HEK293T (cell line): ENCODE results near the gene SNCAIP.

ENCODE experiments used
- CTCF ChIA-PET: fragments of 350-600 bp; formaldehyde crosslinking; extraction: SDS; loops from one replicate; lab custom pipeline; 2021; ENCODE audit warnings: antibody characterized with exemption, inconsistent platforms; lab: Yijun Ruan, JAX
- POLR2A ChIA-PET: fragments of 350-600 bp; formaldehyde crosslinking; extraction: SDS; loops from one replicate; lab custom pipeline; 2020; ENCODE audit warnings: antibody characterized with exemption, inconsistent platforms; lab: Yijun Ruan, JAX
- DNase-seq: peaks from one replicate; pipeline ENCODE4 v3.0.0; 2012; ENCODE audit warnings: mixed read lengths; ENCODE audit errors: extremely low spot score
- ARNT ChIP-seq: fragments of 450-650 bp; IDR thresholded peaks from 2 replicates; pipeline ENCODE4 v1.6.1; 2017; ENCODE audit warnings: mild to moderate bottlenecking
- BHLHE40 ChIP-seq: fragments of 450-650 bp; IDR thresholded peaks from 2 replicates; pipeline ENCODE4 v1.6.1; 2016; ENCODE audit warnings: mild to moderate bottlenecking, moderate library complexity, borderline replicate concordance
- CTBP1 ChIP-seq: fragments of 450-650 bp; IDR thresholded peaks from 2 replicates; pipeline ENCODE4 v1.6.1; 2016; ENCODE audit warnings: borderline replicate concordance
- ELF4 ChIP-seq: fragments of 450-650 bp; IDR thresholded peaks from 2 replicates; pipeline ENCODE4 v1.6.1; 2017; ENCODE audit warnings: antibody characterized with exemption
- FOXA1 ChIP-seq: fragments of 450-650 bp; IDR thresholded peaks from 2 replicates; pipeline ENCODE4 v1.6.1; 2016; ENCODE audit warnings: mild to moderate bottlenecking
- FOXK2 ChIP-seq: fragments of 450-650 bp; IDR thresholded peaks from 2 replicates; pipeline ENCODE4 v1.6.1; 2016; ENCODE audit warnings: mild to moderate bottlenecking
- FOXM1 ChIP-seq: fragments of 450-650 bp; IDR thresholded peaks from 2 replicates; pipeline ENCODE4 v1.6.1; 2017; ENCODE audit warnings: mild to moderate bottlenecking, borderline replicate concordance
- HDGF ChIP-seq: fragments of 450-650 bp; IDR thresholded peaks from 2 replicates; pipeline ENCODE4 v1.6.1; 2017; ENCODE audit warnings: antibody characterized with exemption, borderline replicate concordance
- L3MBTL2 ChIP-seq: fragments of 450-650 bp; conservative IDR thresholded peaks from 2 replicates; pipeline ENCODE4 v1.6.1; 2016; ENCODE audit warnings: mild to moderate bottlenecking
- LEF1 ChIP-seq: fragments of 450-650 bp; IDR thresholded peaks from 2 replicates; pipeline ENCODE4 v1.6.1; 2017; ENCODE audit warnings: mild to moderate bottlenecking, borderline replicate concordance
- NFRKB ChIP-seq: fragments of 450-650 bp; IDR thresholded peaks from 2 replicates; pipeline ENCODE4 v1.6.1; 2016; ENCODE audit warnings: mild to moderate bottlenecking, moderate library complexity
- SP1 ChIP-seq: fragments of 450-650 bp; IDR thresholded peaks from 2 replicates; pipeline ENCODE4 v1.6.1; 2017
- SUZ12 ChIP-seq: fragments of 450-650 bp; IDR thresholded peaks from 2 replicates; pipeline ENCODE4 v1.6.1; 2016; ENCODE audit warnings: mild to moderate bottlenecking
- TARDBP ChIP-seq: fragments of 450-650 bp; IDR thresholded peaks from 2 replicates; pipeline ENCODE4 v1.6.1; 2016
- ZNF384 ChIP-seq: fragments of 450-650 bp; IDR thresholded peaks from 2 replicates; pipeline ENCODE4 v1.6.1; 2016
- TF ChIP-seq, protein P1 (sequence below): fragments of 450-650 bp; IDR thresholded peaks from 2 replicates; pipeline ENCODE4 v1.6.1; 2016

SNCAIP gene

DNA sequence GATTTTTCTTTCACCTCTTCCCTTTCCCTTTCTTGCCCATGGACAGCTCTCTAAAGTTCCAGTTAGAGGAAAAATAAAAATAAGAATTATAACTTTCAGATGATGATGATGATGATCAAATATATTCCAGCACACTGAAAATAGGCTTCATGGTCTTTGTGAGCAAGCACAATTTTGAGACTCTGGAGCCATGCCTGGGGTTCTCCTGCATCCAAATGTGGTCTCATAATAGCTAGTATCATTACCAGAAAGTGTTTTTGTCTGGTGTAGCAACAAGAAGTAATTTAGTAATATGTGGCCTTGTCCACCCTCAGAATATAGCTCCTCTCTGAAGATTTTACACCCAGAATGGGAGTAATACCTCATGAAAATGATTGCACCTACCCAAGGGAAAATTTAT, 150.4 kb downstream of the SNCAIP start:
- TF ChIP-seq SP1 = no peak
- TF ChIP-seq TARDBP = no peak
- no peak for TF ChIP-seq FOXK2
- TF ChIP-seq SUZ12 = no peak
- no peak for TF ChIP-seq LEF1
- TF ChIP-seq HDGF = no peak
- TF ChIP-seq, protein P1, sequence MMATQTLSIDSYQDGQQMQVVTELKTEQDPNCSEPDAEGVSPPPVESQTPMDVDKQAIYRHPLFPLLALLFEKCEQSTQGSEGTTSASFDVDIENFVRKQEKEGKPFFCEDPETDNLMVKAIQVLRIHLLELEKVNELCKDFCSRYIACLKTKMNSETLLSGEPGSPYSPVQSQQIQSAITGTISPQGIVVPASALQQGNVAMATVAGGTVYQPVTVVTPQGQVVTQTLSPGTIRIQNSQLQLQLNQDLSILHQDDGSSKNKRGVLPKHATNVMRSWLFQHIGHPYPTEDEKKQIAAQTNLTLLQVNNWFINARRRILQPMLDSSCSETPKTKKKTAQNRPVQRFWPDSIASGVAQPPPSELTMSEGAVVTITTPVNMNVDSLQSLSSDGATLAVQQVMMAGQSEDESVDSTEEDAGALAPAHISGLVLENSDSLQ = no peak
- TF ChIP-seq NFRKB = no peak
- DNase-seq = no peak
- POLR2A ChIA-PET = interaction anchor here (1.5 kb wide), 1 partner anchor 9 kb away, joined by 3 read pairs; no protein-coding TSS in a partner anchor
- CTCF ChIA-PET = interaction anchor here (0.6 kb wide), 1 partner anchor 33 kb away, joined by 4 read pairs; no protein-coding TSS in a partner anchor

DNA sequence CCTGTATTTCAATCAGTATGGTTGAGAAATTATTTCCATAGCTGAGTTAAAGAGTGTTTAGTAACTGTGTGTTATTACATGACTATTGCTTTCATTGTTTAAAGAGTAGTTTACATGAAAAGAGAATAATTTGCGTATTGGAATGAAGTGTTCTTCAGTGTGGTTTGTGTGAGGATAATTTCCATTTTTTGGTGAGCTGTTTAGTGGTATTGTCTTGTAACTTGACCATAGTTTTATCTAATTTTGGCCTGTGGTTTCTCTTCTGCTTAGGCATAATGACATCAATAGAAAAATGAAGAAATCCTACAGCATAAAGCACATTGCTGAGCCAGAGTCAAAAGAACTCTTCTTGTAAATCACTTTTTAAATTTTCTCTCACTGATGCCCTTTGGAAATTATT, 151.2 kb downstream of the SNCAIP start:
- ChIA-PET CTCF (no interaction called here), POLR2A (no interaction called here)
- TF ChIP-seq SP1 (no peak), HDGF (no peak), BHLHE40 (no peak), ELF4 (no peak), FOXA1 (no peak), TARDBP (no peak), L3MBTL2 (no peak), ARNT (no peak), LEF1 (no peak), ZNF384 (no peak), FOXK2 (no peak), SUZ12 (no peak), NFRKB (no peak), CTBP1 (no peak), FOXM1 (no peak)
- TF ChIP-seq, protein P1 = no peak
- no peak for DNase-seq

- CTCF ChIA-PET = no interaction called here
- TF ChIP-seq FOXA1 = no peak
- no peak for TF ChIP-seq LEF1
- POLR2A ChIA-PET = no interaction called here
- DNase-seq = no peak
Observed at GRCh38 chr5:122464191-122464590, 152.2 kb downstream of the SNCAIP start.

DNA sequence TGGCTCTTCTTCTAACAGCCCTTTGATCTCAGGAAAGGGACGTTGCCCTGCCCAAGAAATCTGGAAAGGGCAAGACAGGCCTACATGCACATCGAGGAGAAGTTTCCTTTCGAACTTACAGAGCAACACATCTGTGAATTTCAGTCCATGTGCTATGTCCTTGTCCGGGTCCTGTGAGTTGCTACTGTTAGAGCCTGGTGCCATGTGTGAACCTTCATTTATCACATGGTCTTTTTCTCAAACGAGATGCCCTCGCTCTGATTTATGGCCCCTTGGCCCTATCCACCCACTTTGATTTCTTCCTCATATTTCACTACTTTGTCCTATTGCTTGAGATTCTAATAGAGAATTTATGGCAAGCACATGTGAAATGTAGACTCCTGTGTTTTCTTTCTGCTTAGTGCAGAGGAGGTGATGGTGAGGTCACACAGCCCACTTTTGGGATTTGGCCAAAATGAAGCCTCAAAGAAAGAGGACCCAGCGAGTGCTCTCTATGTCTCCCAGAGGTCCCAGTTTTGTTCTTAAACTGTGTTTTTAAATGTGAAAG, 153.1 kb downstream of the SNCAIP start:
- POLR2A ChIA-PET = no interaction called here
- TF ChIP-seq L3MBTL2 = peak; percentile 55
- TF ChIP-seq CTBP1 = no peak
- CTCF ChIA-PET = no interaction called here
- no peak for DNase-seq

DNA sequence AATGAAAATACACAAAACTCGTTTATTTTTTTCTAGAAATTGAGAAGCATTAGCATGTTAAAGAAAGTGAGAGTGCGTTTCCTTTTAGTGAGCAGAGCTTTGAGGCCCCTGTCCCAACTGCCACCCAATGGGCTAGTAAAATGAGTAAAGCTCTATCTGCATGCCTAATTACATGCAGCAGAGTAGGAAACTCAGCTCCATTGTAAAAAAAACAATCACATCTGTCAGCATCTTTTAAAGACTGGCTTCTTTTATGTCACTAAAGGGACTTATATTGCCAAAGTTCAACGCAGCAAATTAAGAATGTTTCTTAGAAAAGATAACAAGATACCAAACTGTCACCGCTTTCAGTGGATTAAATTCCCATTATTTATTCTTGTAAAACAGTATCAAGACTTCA, 154.0 kb downstream of the SNCAIP start:
- POLR2A ChIA-PET = no interaction called here
- CTCF ChIA-PET = no interaction called here
- no peak for DNase-seq
- TF ChIP-seq, protein P1 = no peak
- TF ChIP-seq ARNT (no peak), BHLHE40 (no peak), LEF1 (no peak), ZNF384 (no peak), FOXM1 (no peak)

- ChIA-PET POLR2A (no interaction called here), CTCF (no interaction called here)
- no peak for DNase-seq
- TF ChIP-seq HDGF (no peak), ZNF384 (no peak), TARDBP (no peak), ARNT (no peak), BHLHE40 (no peak), SUZ12 (no peak), ELF4 (no peak), CTBP1 (no peak), FOXA1 (no peak), L3MBTL2 (no peak), NFRKB (no peak), SP1 (no peak), LEF1 (no peak), FOXK2 (no peak)
- TF ChIP-seq, protein P1 = no peak
Observed at GRCh38 chr5:122468351-122469116, 156.5 kb downstream of the SNCAIP start.
